ENCODE results near the gene EDARADD. TPM values are rescaled to one million over a fixed set of nuclear protein-coding genes. Genes with fewer than 3 reads are reported as not detected.

EDARADD gene
- total RNA-seq, 1 donor from 2014 or later: 2.6 TPM

DNA sequence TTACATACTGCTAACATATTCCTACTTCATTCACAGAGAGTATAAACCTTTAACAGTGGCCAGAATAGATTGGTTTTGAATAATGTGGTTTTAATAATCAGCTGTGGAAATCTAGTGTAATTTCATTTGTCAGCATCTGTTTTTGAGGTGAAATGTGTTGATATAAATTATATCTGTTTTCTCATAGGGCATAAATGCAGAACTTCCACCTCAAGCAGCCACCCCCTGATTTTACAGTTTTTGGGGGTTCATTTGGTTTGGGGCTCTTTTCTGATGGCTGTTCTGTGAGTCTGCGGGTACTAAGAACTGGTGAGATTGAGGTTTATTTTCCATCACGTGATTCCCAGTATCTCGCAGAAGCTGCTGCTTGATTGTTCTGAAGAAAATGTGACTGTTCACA lies 23.2 kb downstream of the EDARADD start:
- no peak overlapping the region for H3K4me3 ChIP-seq (ENCODE audit: low read depth, low read length)
- FAIRE-seq (no peak), DNase-seq (ENCODE audit: low read depth) (no peak)
- TF ChIP-seq, protein P1, sequence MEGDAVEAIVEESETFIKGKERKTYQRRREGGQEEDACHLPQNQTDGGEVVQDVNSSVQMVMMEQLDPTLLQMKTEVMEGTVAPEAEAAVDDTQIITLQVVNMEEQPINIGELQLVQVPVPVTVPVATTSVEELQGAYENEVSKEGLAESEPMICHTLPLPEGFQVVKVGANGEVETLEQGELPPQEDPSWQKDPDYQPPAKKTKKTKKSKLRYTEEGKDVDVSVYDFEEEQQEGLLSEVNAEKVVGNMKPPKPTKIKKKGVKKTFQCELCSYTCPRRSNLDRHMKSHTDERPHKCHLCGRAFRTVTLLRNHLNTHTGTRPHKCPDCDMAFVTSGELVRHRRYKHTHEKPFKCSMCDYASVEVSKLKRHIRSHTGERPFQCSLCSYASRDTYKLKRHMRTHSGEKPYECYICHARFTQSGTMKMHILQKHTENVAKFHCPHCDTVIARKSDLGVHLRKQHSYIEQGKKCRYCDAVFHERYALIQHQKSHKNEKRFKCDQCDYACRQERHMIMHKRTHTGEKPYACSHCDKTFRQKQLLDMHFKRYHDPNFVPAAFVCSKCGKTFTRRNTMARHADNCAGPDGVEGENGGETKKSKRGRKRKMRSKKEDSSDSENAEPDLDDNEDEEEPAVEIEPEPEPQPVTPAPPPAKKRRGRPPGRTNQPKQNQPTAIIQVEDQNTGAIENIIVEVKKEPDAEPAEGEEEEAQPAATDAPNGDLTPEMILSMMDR (IDR thresholded peaks at IDR 0.05; ENCODE audit: insufficient read depth, low read length, severe bottlenecking): no peak
- H3K36me3 ChIP-seq (ENCODE audit: control insufficient read depth, insufficient read depth, low read length): peaks cover 4% of the 10 kb centered on the region
- H3K27me3 ChIP-seq (ENCODE audit: control insufficient read depth, insufficient read depth, low read length): no peaks in the 10 kb centered on the region

DNA sequence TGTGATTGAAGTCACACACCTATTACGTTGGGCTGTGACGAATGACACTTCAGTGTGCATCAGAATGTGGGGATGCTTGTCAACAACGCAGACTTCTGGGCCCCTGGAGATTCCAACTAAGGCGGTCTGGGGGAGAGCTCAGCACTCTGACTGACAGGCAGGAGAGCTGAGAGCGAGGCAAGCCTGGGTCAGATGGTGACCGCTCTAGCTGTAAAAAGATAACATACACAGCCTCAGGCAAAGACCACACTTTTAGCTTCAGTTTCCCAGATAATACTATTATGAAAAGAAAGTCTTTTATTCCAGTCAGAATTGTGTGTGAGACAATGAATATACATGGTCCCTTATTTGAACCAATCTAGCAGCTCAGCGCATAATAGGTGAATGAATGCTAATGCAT lies 25.4 kb downstream of the EDARADD start:
- no peaks in the 10 kb centered on the region for H3K27me3 ChIP-seq (ENCODE audit: control insufficient read depth, insufficient read depth, low read length)
- FAIRE-seq: no peak

DNA sequence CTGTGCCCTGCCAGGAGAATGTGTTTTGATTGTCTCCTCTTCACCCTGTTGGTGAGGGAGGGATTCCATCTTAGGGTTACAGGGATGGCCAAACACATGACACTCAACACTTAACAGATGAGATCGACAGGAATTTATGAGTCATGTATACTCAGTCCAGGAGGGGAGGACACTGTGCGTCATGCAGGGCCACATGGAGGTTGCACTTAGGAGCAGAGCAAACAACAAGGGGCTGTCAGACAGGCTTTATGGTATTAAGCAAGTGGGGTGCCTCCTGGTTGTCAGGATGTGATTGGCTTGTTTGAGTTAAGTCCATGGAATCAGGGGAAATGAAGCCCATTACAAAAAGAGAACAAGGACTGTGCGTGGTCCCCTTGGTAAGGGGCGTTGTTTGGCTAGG lies 26.9 kb downstream of the EDARADD start:
- FAIRE-seq (no peak), DNase-seq (ENCODE audit: low read depth) (peak; percentile 89)
- Histone ChIP-seq H3K36me3 (ENCODE audit: control insufficient read depth, insufficient read depth, low read length) (peaks cover 2% of the 10 kb centered on the region), H3K27me3 (ENCODE audit: control insufficient read depth, insufficient read depth, low read length) (no peaks in the 10 kb centered on the region), H3K4me3 (ENCODE audit: low read depth, low read length) (no peak overlapping the region)
- TF ChIP-seq, protein P1 (IDR thresholded peaks at IDR 0.05; ENCODE audit: insufficient read depth, low read length, severe bottlenecking): no peak

More for the DNA sequence above, 25.4 kb downstream of the EDARADD start:
- TF ChIP-seq, protein P1 (IDR thresholded peaks at IDR 0.05; ENCODE audit: insufficient read depth, low read length, severe bottlenecking): no peak
- DNase-seq (ENCODE audit: low read depth): no peak
- Histone ChIP-seq H3K36me3 (ENCODE audit: control insufficient read depth, insufficient read depth, low read length) (peaks cover 3% of the 10 kb centered on the region), H3K4me3 (ENCODE audit: low read depth, low read length) (no peak overlapping the region)

DNA sequence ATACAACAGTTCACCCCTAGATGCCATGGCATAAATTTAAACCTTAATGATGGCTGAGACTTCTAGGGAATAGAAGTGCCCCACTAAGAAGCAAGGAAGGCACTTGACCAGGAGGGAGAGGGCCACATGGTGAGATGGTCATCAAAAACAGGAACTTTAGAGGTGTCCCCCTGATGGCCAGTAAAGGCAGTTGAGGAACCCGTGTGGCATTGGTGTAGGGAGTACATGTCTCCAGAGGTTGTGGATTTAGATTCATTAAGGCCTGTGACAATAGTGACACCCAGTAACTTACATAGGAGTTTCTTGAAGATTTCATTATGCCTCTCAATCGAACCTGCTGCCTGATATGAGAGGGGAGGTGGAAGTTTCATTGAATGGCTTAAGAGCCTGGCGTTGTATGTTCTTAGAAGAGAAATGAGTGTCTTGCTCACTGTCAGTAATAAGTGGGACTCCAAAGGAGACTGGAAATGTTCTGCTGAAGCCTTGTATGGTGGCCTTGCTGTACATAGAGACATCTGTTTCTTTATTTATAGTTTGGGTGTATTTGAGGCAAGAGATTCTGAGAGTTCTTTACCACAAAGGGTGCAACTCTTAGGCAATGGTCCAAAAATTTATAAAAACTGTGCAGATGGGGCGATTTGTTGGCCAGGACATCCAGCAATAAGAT lies 27.9 kb downstream of the EDARADD start:
- TF ChIP-seq, protein P1 (IDR thresholded peaks at IDR 0.05; ENCODE audit: insufficient read depth, low read length, severe bottlenecking): no peak
- Histone ChIP-seq H3K36me3 (ENCODE audit: control insufficient read depth, insufficient read depth, low read length) (peaks cover 2% of the 10 kb centered on the region), H3K4me3 (ENCODE audit: low read depth, low read length) (no peak overlapping the region), H3K27me3 (ENCODE audit: control insufficient read depth, insufficient read depth, low read length) (no peaks in the 10 kb centered on the region)
- no peak for FAIRE-seq
- no peak for DNase-seq (ENCODE audit: low read depth)

DNA sequence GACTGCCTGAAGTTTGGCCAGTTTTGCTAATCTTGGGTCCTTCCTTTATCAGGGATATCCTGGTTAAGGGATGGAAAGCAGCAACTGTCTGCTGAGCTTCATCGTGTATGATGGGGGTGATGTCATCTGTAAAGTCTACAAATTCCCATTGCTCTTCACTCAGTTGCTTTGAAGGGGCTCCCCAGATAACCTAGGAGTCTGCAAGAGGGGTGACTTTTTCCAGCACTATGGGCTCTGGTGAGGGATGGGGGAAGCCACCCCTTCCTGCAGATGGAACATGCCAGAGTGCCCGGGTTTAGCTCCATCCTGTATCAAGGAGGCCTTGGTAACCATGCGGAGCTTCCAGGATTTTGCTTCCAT lies 28.4 kb downstream of the EDARADD start:
- no peaks in the 10 kb centered on the region for H3K27me3 ChIP-seq (ENCODE audit: control insufficient read depth, insufficient read depth, low read length)
- TF ChIP-seq, protein P1 (IDR thresholded peaks at IDR 0.05; ENCODE audit: insufficient read depth, low read length, severe bottlenecking): no peak
- DNase-seq (ENCODE audit: low read depth) (no peak), FAIRE-seq (no peak)
- H3K36me3 ChIP-seq (ENCODE audit: control insufficient read depth, insufficient read depth, low read length): no peaks in the 10 kb centered on the region
- no peak overlapping the region for H3K4me3 ChIP-seq (ENCODE audit: low read depth, low read length)
